ENCODE measurements around the gene SLC9C1.

DNA sequence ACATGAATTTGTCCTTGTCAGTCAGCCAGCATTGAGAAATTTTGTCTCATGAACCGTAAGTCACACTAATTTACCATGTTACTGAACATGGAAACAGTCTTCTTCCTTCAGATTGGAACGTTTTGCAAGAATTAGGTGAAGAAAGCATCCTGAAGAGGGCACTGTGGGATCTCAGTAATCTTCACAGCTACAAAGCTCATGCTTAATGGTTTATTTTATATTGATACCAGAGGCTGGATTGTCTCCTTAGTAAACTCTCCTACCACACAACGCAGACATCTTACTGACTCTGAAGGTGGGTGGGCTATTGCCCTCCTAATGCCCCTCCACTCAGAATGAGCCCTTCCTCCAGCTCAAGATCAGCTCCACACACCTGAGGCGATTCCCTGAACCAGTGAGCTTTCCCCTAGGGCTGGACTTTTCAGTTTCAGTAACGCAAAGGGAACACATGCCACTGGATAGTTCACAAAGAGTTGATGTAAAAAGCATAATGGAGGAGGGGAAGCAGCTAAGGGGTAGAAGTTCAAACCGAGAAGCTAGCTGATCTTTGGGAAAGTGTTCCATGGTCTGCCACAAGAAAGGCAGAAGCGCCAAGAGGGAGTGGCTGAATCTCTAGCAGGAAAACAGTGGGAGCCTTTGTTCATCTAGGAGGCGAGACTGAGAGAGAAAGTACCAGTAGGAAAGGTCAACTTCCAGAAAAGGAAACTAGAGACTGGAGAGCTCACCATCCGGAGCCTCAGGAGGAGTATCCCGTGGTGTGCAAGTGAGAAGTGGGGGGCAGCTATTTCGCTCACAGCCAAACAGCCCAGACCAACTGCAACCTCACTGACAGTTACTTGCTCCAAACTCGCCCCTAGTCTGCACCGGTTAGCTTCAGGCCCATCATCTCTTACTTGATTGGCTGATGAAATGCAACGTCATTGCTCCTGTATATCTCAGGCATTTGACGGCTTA lies at the start of gene SLC9C1:
- TF ChIP-seq, protein P1, sequence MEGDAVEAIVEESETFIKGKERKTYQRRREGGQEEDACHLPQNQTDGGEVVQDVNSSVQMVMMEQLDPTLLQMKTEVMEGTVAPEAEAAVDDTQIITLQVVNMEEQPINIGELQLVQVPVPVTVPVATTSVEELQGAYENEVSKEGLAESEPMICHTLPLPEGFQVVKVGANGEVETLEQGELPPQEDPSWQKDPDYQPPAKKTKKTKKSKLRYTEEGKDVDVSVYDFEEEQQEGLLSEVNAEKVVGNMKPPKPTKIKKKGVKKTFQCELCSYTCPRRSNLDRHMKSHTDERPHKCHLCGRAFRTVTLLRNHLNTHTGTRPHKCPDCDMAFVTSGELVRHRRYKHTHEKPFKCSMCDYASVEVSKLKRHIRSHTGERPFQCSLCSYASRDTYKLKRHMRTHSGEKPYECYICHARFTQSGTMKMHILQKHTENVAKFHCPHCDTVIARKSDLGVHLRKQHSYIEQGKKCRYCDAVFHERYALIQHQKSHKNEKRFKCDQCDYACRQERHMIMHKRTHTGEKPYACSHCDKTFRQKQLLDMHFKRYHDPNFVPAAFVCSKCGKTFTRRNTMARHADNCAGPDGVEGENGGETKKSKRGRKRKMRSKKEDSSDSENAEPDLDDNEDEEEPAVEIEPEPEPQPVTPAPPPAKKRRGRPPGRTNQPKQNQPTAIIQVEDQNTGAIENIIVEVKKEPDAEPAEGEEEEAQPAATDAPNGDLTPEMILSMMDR (optimal IDR thresholded peaks at IDR 0.05 in 1 of 3, IDR thresholded peaks at IDR 0.05 in 1 of 3, conservative IDR thresholded peaks at IDR 0.05 in 1 of 3; ENCODE audit: extremely low read depth in 1 of 3, insufficient read depth in 2 of 3, low read length in 3 of 3) = peak in 2 of 3 experiments; percentile 41 to 67
- no peak for TF ChIP-seq EZH2 (IDR thresholded peaks at IDR 0.05; ENCODE audit: low read length)

Measured in keratinocyte (primary cell).